ENCODE results near the gene LRTM2. TPM values are rescaled to one million over a fixed set of nuclear protein-coding genes. Genes with fewer than 3 reads are reported as not detected.

LRTM2 gene
- total and polyA plus RNA-seq, 2 of the 4 experiments (the other 2 are of a cell fraction): not detected

DNA sequence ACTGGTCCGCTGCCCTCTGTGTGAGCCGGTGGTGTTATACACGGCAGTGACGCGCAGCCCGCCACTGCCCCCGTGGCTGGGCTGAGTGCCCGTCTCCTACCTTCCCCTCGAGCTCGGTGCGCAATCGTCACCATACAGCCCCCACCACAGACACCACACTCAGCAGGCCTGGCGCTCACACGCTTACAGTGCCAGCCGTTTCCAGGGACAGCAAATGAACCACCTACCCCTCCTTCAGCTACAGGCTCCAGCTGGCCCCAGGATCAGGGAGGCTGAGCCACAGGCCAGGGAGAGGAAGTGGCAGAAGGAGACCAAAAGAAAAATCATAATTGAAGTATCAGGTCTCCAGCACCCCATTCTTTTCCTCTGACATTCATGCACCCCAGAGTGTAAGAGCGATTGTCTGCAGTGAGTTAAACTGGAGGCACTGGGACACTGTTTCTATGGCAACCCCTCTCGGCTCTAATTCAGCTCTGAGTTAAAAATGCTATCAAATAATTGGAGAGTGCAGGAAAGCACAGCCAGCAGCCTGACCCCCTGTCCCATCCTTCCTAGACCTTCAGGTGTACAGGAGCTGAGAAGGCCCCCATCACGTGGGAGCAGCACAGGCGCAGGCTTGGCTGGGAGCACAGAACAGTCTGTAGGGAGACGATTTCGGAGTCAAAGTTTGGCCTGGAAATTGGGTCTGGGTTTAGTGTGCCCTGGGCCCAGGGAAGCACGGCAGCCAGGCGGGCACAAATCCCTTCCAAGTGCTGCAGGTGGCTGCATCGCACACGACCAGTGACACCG, 18.0 kb downstream of the LRTM2 start:
- no peak overlapping the region for H4K91ac ChIP-seq (ENCODE audit: insufficient read depth, low read depth, low read length)
- ChIA-PET CTCF (no interaction called here), POLR2A (ENCODE audit: unreplicated experiment) (no interaction called here)
- H3K9me1 ChIP-seq (ENCODE audit: insufficient read depth, low read length): no peaks in the 10 kb centered on the region
- no TSS peak for BruUV-seq (replicated peaks)
- no peak overlapping the region for H3K27ac ChIP-seq (ENCODE audit: insufficient read depth, low read length)
- dilution Hi-C loops (cut with HindIII; ENCODE audit: low sequenced_read_pairs, unreplicated experiment) (no loop called here), intact Hi-C loops (cut with micrococcal nuclease) (no loop called here), in situ Hi-C loops (cut with MboI; ENCODE audit: low sequenced_read_pairs) (no loop called here)
- no peak overlapping the region for H3K9ac ChIP-seq (ENCODE audit: low read depth, low read length)
- H4K5ac ChIP-seq (ENCODE audit: low read depth, low read length): no peak overlapping the region
- no peaks in the 10 kb centered on the region for H3K9me3 ChIP-seq (ENCODE audit: control insufficient read depth, insufficient read depth, low read length)
- no peak overlapping the region for H3K23ac ChIP-seq (ENCODE audit: low read depth, low read length)
- no peak overlapping the region for H2BK120ac ChIP-seq (ENCODE audit: low read depth, low read length)
- no peak overlapping the region for H3K18ac ChIP-seq (ENCODE audit: low read depth, low read length)
- 85% methylated on average over 2 of the region's 26 CpGs; no CpG with 5 or more reads in 1 of the 2 experiments for WGBS, 2 experiments (ENCODE audit: extremely low coverage in 2 of 2, insufficient read length in 1 of 2)
- H4K8ac ChIP-seq (ENCODE audit: low read depth in 2 of 2, low read length in 2 of 2): no peak overlapping the region
- H3K4ac ChIP-seq (ENCODE audit: low read depth, low read length): no peak overlapping the region
- ATAC-seq (ENCODE audit: low read depth): peak; percentile 12; the same call in 1 of the 2 replicates
- no peaks in the 10 kb centered on the region for H3K36me3 ChIP-seq (ENCODE audit: control insufficient read depth, insufficient read depth, low read length)
- no peak for TF ChIP-seq USF2 (IDR thresholded peaks at IDR 0.05; ENCODE audit: low read depth, low read length)
- no peak overlapping the region for H2AK5ac ChIP-seq (ENCODE audit: low read depth, low read length)
- no peak overlapping the region for H3K56ac ChIP-seq (ENCODE audit: extremely low read depth, insufficient read depth, low read length)
- H3K4me1 ChIP-seq (ENCODE audit: control insufficient read depth, insufficient read depth, low read length): no peaks in the 10 kb centered on the region
- H2AFZ ChIP-seq (replicated peaks; ENCODE audit: low read length, poor library complexity): no peak overlapping the region
- H2BK15ac ChIP-seq (ENCODE audit: low read depth, low read length): no peak overlapping the region
- peaks cover 53% of the 10 kb centered on the region for H3K27me3 ChIP-seq (ENCODE audit: control insufficient read depth, insufficient read depth, low read length)
- H3K14ac ChIP-seq (replicated peaks; ENCODE audit: low read depth, low read length): no peak overlapping the region
- H4K20me1 ChIP-seq (ENCODE audit: insufficient read depth, low read length): no peaks in the 10 kb centered on the region
- no peak for DNase-seq
- no peak overlapping the region for H2BK5ac ChIP-seq (ENCODE audit: low read depth, low read length, poor library complexity, severe bottlenecking)
- H2BK20ac ChIP-seq (ENCODE audit: low read depth, low read length): no peak overlapping the region
- H3K79me1 ChIP-seq (ENCODE audit: low read depth in 1 of 2, low read length in 2 of 2): no peaks in the 10 kb centered on the region
- H3K4me2 ChIP-seq (ENCODE audit: low read depth, low read length): no peak overlapping the region
- no peak overlapping the region for H3K4me3 ChIP-seq (ENCODE audit: insufficient read depth, low read depth, low read length)
- H2AK9ac ChIP-seq (replicated peaks; ENCODE audit: low read depth, low read length, poor library complexity): no peak overlapping the region

Measured in IMR-90 (cell line).